ENCODE results near the gene USP13.

DNA sequence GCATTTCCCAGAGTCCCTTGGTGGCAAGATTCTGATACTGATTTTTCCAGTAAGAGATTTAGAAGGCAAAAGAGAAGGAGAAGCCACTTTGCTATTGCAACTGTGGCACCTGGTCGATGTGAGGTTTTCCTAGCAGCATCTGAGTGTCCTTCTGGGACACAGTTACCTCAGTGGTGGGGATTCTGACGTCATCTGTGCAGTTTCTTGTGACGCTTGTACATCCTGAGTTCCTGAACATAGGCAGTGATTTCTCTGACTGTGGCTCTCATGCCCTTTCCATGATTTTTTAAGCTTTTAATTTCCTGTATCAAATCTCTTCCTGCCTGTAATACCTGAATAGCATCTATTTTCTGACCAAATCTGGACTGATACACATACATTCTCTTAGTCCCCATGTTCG lies 8.9 kb downstream of the USP13 start:
- TF ChIP-seq, protein P1, sequence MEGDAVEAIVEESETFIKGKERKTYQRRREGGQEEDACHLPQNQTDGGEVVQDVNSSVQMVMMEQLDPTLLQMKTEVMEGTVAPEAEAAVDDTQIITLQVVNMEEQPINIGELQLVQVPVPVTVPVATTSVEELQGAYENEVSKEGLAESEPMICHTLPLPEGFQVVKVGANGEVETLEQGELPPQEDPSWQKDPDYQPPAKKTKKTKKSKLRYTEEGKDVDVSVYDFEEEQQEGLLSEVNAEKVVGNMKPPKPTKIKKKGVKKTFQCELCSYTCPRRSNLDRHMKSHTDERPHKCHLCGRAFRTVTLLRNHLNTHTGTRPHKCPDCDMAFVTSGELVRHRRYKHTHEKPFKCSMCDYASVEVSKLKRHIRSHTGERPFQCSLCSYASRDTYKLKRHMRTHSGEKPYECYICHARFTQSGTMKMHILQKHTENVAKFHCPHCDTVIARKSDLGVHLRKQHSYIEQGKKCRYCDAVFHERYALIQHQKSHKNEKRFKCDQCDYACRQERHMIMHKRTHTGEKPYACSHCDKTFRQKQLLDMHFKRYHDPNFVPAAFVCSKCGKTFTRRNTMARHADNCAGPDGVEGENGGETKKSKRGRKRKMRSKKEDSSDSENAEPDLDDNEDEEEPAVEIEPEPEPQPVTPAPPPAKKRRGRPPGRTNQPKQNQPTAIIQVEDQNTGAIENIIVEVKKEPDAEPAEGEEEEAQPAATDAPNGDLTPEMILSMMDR (IDR thresholded peaks at IDR 0.05; ENCODE audit: poor library complexity) = no peak
- TF ChIP-seq EZH2 (IDR thresholded peaks at IDR 0.05; ENCODE audit: borderline replicate concordance) = no peak

Data from hepatocyte (in vitro differentiated cells).